Measurements from ENCODE around the gene STARD13. TPM values are rescaled to one million over a fixed set of nuclear protein-coding genes. Genes with fewer than 3 reads are reported as not detected.

The STARD13 gene
- total RNA-seq, 2 experiments from 2014 or later: not detected

GRCh38 chr13:33078263-33078662 lies 207.3 kb downstream of the STARD13 start:
- Mint-ChIP-seq H3K27me3 (ENCODE audit: low read depth) (peaks cover 8% of the 10 kb centered on the region), H3K4me1 (ENCODE audit: low read depth) (no peaks in the 10 kb centered on the region), H3K9me3 (ENCODE audit: insufficient read depth) (no peaks in the 10 kb centered on the region), H3K36me3 (ENCODE audit: low read depth) (no peaks in the 10 kb centered on the region), H3K27ac (no peak overlapping the region), H3K4me3 (no peak overlapping the region)
- ATAC-seq (no peak), DNase-seq (no peak)
- ChIA-PET CTCF (no interaction called here), POLR2A (no interaction called here)

- ATAC-seq (no peak), DNase-seq (no peak)
- no peak overlapping the region for H3K4me3 Mint-ChIP-seq
- peaks cover 9% of the 10 kb centered on the region for H3K27me3 Mint-ChIP-seq (ENCODE audit: low read depth)
- CTCF ChIA-PET: no interaction called here
- POLR2A ChIA-PET: no interaction called here
- H3K36me3 Mint-ChIP-seq (ENCODE audit: low read depth): no peaks in the 10 kb centered on the region
- no peaks in the 10 kb centered on the region for H3K4me1 Mint-ChIP-seq (ENCODE audit: low read depth)
- H3K27ac Mint-ChIP-seq: no peak overlapping the region
- no peaks in the 10 kb centered on the region for H3K9me3 Mint-ChIP-seq (ENCODE audit: insufficient read depth)
Observed at GRCh38 chr13:33076001-33076992, 209.3 kb downstream of the STARD13 start.

- H3K4me3 Mint-ChIP-seq: no peak overlapping the region
- CTCF ChIA-PET: no interaction called here
- no peak overlapping the region for H3K27ac Mint-ChIP-seq
- peaks cover 5% of the 10 kb centered on the region for H3K27me3 Mint-ChIP-seq (ENCODE audit: low read depth)
- ATAC-seq: no peak
- no peaks in the 10 kb centered on the region for H3K36me3 Mint-ChIP-seq (ENCODE audit: low read depth)
- POLR2A ChIA-PET: no interaction called here
- no peaks in the 10 kb centered on the region for H3K9me3 Mint-ChIP-seq (ENCODE audit: insufficient read depth)
- no peaks in the 10 kb centered on the region for H3K4me1 Mint-ChIP-seq (ENCODE audit: low read depth)
- no peak for DNase-seq
Observed at GRCh38 chr13:33073338-33073737, 212.2 kb downstream of the STARD13 start.

GRCh38 chr13:33072759-33073158 lies 212.8 kb downstream of the STARD13 start:
- Mint-ChIP-seq H3K9me3 (ENCODE audit: insufficient read depth) (no peaks in the 10 kb centered on the region), H3K27ac (no peak overlapping the region), H3K4me3 (no peak overlapping the region), H3K36me3 (ENCODE audit: low read depth) (no peaks in the 10 kb centered on the region), H3K27me3 (ENCODE audit: low read depth) (peaks cover 5% of the 10 kb centered on the region), H3K4me1 (ENCODE audit: low read depth) (no peaks in the 10 kb centered on the region)
- ATAC-seq (no peak), DNase-seq (no peak)
- POLR2A ChIA-PET: no interaction called here
- CTCF ChIA-PET: no interaction called here

GRCh38 chr13:33072282-33072681 lies 213.3 kb downstream of the STARD13 start:
- ChIA-PET CTCF (no interaction called here), POLR2A (no interaction called here)
- ATAC-seq (no peak), DNase-seq (no peak)
- no peaks in the 10 kb centered on the region for H3K4me1 Mint-ChIP-seq (ENCODE audit: low read depth)
- H3K4me3 Mint-ChIP-seq: no peak overlapping the region
- no peak overlapping the region for H3K27ac Mint-ChIP-seq
- peaks cover 5% of the 10 kb centered on the region for H3K27me3 Mint-ChIP-seq (ENCODE audit: low read depth)
- no peaks in the 10 kb centered on the region for H3K9me3 Mint-ChIP-seq (ENCODE audit: insufficient read depth)
- no peaks in the 10 kb centered on the region for H3K36me3 Mint-ChIP-seq (ENCODE audit: low read depth)

- ATAC-seq (no peak), DNase-seq (no peak)
- Mint-ChIP-seq H3K27ac (no peak overlapping the region), H3K4me1 (ENCODE audit: low read depth) (no peaks in the 10 kb centered on the region), H3K27me3 (ENCODE audit: low read depth) (peaks cover 3% of the 10 kb centered on the region), H3K36me3 (ENCODE audit: low read depth) (no peaks in the 10 kb centered on the region), H3K4me3 (no peak overlapping the region), H3K9me3 (ENCODE audit: insufficient read depth) (no peaks in the 10 kb centered on the region)
- POLR2A ChIA-PET: no interaction called here
- CTCF ChIA-PET: no interaction called here
Observed at GRCh38 chr13:33070713-33071112, 214.8 kb downstream of the STARD13 start.

- ATAC-seq (no peak), DNase-seq (no peak)
- Mint-ChIP-seq H3K4me1 (ENCODE audit: low read depth) (no peaks in the 10 kb centered on the region), H3K4me3 (no peak overlapping the region), H3K36me3 (ENCODE audit: low read depth) (no peaks in the 10 kb centered on the region), H3K27ac (no peak overlapping the region), H3K9me3 (ENCODE audit: insufficient read depth) (no peaks in the 10 kb centered on the region), H3K27me3 (ENCODE audit: low read depth) (peaks cover 3% of the 10 kb centered on the region)
- POLR2A ChIA-PET: no interaction called here
- CTCF ChIA-PET: interaction anchor here (0.6 kb wide), 1 partner anchor 153 kb away, joined by 3 read pairs; no protein-coding TSS in a partner anchor
Observed at GRCh38 chr13:33069365-33069764, 216.2 kb downstream of the STARD13 start.

- no peak overlapping the region for H3K4me3 Mint-ChIP-seq
- CTCF ChIA-PET: no interaction called here
- H3K4me1 Mint-ChIP-seq (ENCODE audit: low read depth): no peaks in the 10 kb centered on the region
- H3K27ac Mint-ChIP-seq: no peak overlapping the region
- no peak for DNase-seq
- H3K9me3 Mint-ChIP-seq (ENCODE audit: insufficient read depth): no peaks in the 10 kb centered on the region
- POLR2A ChIA-PET: no interaction called here
- ATAC-seq: no peak
- peaks cover 2% of the 10 kb centered on the region for H3K27me3 Mint-ChIP-seq (ENCODE audit: low read depth)
- H3K36me3 Mint-ChIP-seq (ENCODE audit: low read depth): no peaks in the 10 kb centered on the region
Observed at GRCh38 chr13:33066329-33066728, 219.2 kb downstream of the STARD13 start.

- DNase-seq: no peak
- POLR2A ChIA-PET: no interaction called here
- CTCF ChIA-PET: no interaction called here
- Mint-ChIP-seq H3K4me3 (no peak overlapping the region), H3K4me1 (ENCODE audit: low read depth) (no peaks in the 10 kb centered on the region), H3K36me3 (ENCODE audit: low read depth) (no peaks in the 10 kb centered on the region), H3K27me3 (ENCODE audit: low read depth) (no peaks in the 10 kb centered on the region), H3K27ac (no peak overlapping the region), H3K9me3 (ENCODE audit: insufficient read depth) (no peaks in the 10 kb centered on the region)
- no peak for ATAC-seq
Observed at GRCh38 chr13:33060815-33061214, 224.7 kb downstream of the STARD13 start.

GRCh38 chr13:33058776-33059327 lies 226.7 kb downstream of the STARD13 start:
- Mint-ChIP-seq H3K36me3 (ENCODE audit: low read depth) (no peaks in the 10 kb centered on the region), H3K4me1 (ENCODE audit: low read depth) (no peaks in the 10 kb centered on the region), H3K27ac (no peak overlapping the region), H3K4me3 (no peak overlapping the region), H3K27me3 (ENCODE audit: low read depth) (no peaks in the 10 kb centered on the region), H3K9me3 (ENCODE audit: insufficient read depth) (no peaks in the 10 kb centered on the region)
- DNase-seq (no peak), ATAC-seq (no peak)
- ChIA-PET POLR2A (no interaction called here), CTCF (no interaction called here)

GRCh38 chr13:33057019-33057780 lies 228.4 kb downstream of the STARD13 start:
- Mint-ChIP-seq H3K4me3 (no peak overlapping the region), H3K36me3 (ENCODE audit: low read depth) (no peaks in the 10 kb centered on the region), H3K4me1 (ENCODE audit: low read depth) (no peaks in the 10 kb centered on the region), H3K27ac (no peak overlapping the region), H3K9me3 (ENCODE audit: insufficient read depth) (no peaks in the 10 kb centered on the region), H3K27me3 (ENCODE audit: low read depth) (no peaks in the 10 kb centered on the region)
- no peak for ATAC-seq
- CTCF ChIA-PET: interaction anchor here (0.6 to 1.0 kb wide), 2 partner anchors 137 to 469 kb away, joined by 3 read pairs; no protein-coding TSS in a partner anchor
- no peak for DNase-seq
- POLR2A ChIA-PET: interaction anchor here (0.6 kb wide), 1 partner anchor 1896 kb away, joined by 3 read pairs; no protein-coding TSS in a partner anchor
